ENCODE results near the gene CHKA. TPM values are rescaled to one million over a fixed set of nuclear protein-coding genes. Genes with fewer than 3 reads are reported as not detected.
A peak's percentile ranks its signal among the peaks of the same experiment; 100 is the strongest.

The CHKA gene
- total and polyA plus RNA-seq, 4 donors, result 8.2 to 19.9 (median 12.1) TPM

DNA sequence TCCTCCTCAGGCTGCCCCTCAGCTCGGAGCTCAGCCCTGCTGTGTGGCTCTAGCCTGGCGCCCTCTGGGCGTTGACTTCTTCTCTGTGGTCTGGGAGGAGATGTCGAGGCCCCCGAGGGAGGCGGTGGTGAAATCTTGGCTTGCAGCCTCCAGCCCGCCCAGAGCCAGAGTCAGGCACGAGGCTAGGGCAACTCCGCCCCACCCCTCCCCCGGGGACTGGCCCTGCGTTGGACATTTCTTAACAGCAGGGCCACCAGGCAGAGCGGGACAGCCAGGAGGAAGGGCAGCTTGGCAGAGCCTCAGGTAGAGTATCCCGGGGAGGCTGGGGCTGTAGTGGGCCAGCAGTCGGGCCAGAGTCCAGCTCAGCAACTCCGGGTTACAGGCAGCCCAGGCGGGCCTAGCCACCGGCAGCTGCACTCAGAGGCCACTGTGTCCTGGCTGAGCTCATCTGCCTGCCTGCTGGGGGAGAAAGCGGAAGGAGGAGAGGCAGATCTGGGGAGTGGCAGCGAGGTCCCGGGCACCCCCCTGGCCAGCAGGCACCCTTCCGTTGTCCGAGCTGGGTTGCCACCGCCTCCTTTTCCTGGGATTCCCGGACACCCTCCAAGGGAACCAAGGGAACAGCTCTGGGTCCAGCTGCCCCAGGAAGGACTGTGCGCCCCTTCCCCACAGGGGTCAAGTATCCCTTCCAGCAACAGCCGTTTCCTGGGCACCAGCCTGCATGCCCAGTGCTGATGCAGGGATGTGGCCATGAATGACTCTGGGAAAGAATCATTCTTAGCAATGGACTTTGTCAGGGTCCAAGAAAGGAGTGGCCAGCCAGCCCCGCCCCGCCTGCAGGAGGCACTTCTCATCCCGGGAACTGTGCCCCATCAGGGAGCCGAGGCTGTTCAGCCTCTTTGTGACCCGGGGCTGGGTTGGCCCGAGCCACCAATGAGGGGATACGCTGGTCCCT, 110.8 kb downstream of the CHKA start, which contains the start of gene ALDH3B1:
Gene ALDH3B1, plus strand, starts transcription at position 238 of the 952 bp plus-strand sequence. CDS start 4,971 bp downstream, outside the sequence.
- DNase-seq (peak; percentile 97), ATAC-seq (ENCODE audit: low FRiP score) (peak; percentile 87)
- no peaks in the 10 kb centered on the region for H3K27me3 ChIP-seq (ENCODE audit: control insufficient read depth in 1 of 2, insufficient read depth in 2 of 2, low read length in 1 of 2)
- H3K27ac ChIP-seq (ENCODE audit: low read depth in 1 of 2, low read length in 2 of 2), result peak within 1 kb of the TSS in 1 of 2 donors; percentile 61
- WGBS, 2 donors, result 9 to 14% methylated on average over 33 of the region's 33 CpGs
- intact Hi-C loops (cut with DNase I), result loop anchor here in 1 of 2 donors (2.0 to 5.0 kb wide), 2 partner anchors 20 to 112 kb away; partner anchors contain the start of genes CHKA and NDUFS8
- no peaks in the 10 kb centered on the region for H3K4me1 ChIP-seq (ENCODE audit: control insufficient read depth in 1 of 2, insufficient read depth in 2 of 2, low read length in 2 of 2)
- no peaks in the 10 kb centered on the region for H3K36me3 ChIP-seq (ENCODE audit: control insufficient read depth in 1 of 2, insufficient read depth in 2 of 2, low read length in 1 of 2)
- no peaks in the 10 kb centered on the region for H3K9me3 ChIP-seq (ENCODE audit: control insufficient read depth, low read length)
- H3K4me3 ChIP-seq (ENCODE audit: low read length in 2 of 2), result no peak within 1 kb of the TSS

DNA sequence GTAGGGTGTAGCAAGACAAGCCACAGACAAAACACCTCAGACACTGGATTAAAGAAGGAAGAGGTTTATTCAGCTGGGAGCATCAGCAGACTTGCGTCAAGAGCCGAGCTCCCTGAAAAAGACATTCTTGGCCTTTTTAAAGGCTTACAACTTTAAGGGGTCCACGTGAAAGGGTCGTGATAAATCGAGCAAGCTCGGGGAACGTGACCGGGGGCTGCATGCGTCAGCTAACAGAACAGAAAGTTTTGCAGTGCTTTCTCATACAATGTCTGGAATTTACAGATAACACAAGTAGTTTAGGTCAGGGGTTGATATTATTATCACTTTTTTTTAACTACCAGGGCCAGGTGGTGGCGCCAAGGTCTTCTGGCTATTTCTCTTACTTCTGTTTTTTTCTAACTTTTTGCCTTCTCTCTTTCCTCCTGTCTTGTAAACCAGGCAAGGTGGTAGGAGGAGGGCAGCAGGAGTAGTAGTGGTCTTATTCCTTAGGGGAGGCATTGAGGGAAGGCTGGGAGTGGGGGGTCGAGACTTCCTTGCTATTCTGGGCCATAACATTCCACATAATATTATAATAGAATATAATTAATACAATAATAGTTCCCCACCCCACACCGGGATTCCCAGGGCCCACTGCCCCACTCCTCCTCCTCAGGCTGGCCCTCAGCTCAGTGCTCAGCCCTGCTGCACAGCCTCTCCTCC, 111.6 kb downstream of the CHKA start:
- intact Hi-C loops (cut with DNase I), result loop anchor here in 1 of 2 donors (2.0 to 5.0 kb wide), 2 partner anchors 21 to 113 kb away; partner anchors contain the start of genes CHKA and NDUFS8
- Histone ChIP-seq H3K27me3 (ENCODE audit: control insufficient read depth in 1 of 2, insufficient read depth in 2 of 2, low read length in 1 of 2) (no peaks in the 10 kb centered on the region), H3K4me3 (ENCODE audit: low read length in 2 of 2) (no peak overlapping the region), H3K9me3 (ENCODE audit: control insufficient read depth, low read length) (no peaks in the 10 kb centered on the region), H3K27ac (ENCODE audit: low read depth in 1 of 2, low read length in 2 of 2) (no peak overlapping the region), H3K4me1 (ENCODE audit: control insufficient read depth in 1 of 2, insufficient read depth in 2 of 2, low read length in 2 of 2) (no peaks in the 10 kb centered on the region), H3K36me3 (ENCODE audit: control insufficient read depth in 1 of 2, insufficient read depth in 2 of 2, low read length in 1 of 2) (no peaks in the 10 kb centered on the region)
- DNase-seq (peak in 1 of 2 donors; percentile 39), ATAC-seq (ENCODE audit: low FRiP score) (no peak)
- WGBS, 2 donors, result 55 to 62% methylated on average over 12 of the region's 12 CpGs

DNA sequence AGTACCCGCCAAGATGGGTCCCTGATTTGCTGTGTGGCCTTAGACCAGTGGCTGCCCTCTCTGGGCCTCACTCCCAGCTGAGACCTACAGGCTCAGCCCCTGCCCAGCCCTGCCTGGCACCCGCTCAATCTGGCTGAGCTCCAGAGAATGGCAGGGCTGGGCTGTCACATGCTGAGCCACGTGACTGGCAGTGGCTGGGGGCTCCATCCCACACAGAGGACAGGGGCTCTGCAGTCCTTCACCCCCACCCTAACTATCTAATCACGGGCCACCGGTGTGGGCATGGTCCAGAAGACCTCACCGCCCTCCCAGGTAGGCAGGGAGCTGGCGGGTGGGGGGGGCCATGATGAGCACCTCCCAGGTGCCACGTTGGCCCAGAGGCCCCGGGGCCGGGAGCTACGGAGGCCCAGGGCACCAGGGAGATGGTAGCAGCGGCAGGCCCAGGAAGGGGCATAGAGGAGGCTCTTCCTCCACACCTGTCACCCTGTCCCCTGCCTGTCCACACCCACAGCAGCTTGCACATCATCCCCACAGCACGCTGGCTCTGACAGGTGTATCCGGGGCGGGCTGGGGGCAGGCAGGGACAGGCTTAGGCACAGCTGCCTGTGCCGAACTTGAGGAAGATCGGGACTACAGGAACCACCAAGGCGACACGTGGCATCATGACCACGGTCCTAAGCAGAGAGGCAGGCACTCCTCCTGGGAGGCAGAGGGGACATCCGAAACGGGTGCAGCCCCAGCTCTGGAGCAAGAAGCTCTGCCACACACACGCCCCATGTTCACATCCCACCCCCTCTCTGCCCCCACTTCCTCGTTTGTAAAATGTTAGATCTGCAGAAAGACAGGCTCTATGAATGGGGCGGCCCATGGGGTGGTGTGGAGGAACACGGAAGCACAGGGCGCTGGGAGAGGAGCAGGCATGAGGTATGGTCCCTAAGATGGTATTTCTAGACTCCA, 112.5 kb downstream of the CHKA start:
- no peak overlapping the region for H3K4me3 ChIP-seq (ENCODE audit: low read length in 2 of 2)
- no peak for ATAC-seq (ENCODE audit: low FRiP score)
- H3K27me3 ChIP-seq (ENCODE audit: control insufficient read depth in 1 of 2, insufficient read depth in 2 of 2, low read length in 1 of 2), result no peaks in the 10 kb centered on the region
- no peak overlapping the region for H3K27ac ChIP-seq (ENCODE audit: low read depth in 1 of 2, low read length in 2 of 2)
- peak; percentile 65 to 75 for DNase-seq
- intact Hi-C loops (cut with DNase I), result no loop called here
- H3K36me3 ChIP-seq (ENCODE audit: control insufficient read depth in 1 of 2, insufficient read depth in 2 of 2, low read length in 1 of 2), result no peaks in the 10 kb centered on the region
- H3K9me3 ChIP-seq (ENCODE audit: control insufficient read depth, low read length), result no peaks in the 10 kb centered on the region
- H3K4me1 ChIP-seq (ENCODE audit: control insufficient read depth in 1 of 2, insufficient read depth in 2 of 2, low read length in 2 of 2), result no peaks in the 10 kb centered on the region
- WGBS, 2 donors, result 80 to 82% methylated on average over 26 to 27 of the region's 27 CpGs

DNA sequence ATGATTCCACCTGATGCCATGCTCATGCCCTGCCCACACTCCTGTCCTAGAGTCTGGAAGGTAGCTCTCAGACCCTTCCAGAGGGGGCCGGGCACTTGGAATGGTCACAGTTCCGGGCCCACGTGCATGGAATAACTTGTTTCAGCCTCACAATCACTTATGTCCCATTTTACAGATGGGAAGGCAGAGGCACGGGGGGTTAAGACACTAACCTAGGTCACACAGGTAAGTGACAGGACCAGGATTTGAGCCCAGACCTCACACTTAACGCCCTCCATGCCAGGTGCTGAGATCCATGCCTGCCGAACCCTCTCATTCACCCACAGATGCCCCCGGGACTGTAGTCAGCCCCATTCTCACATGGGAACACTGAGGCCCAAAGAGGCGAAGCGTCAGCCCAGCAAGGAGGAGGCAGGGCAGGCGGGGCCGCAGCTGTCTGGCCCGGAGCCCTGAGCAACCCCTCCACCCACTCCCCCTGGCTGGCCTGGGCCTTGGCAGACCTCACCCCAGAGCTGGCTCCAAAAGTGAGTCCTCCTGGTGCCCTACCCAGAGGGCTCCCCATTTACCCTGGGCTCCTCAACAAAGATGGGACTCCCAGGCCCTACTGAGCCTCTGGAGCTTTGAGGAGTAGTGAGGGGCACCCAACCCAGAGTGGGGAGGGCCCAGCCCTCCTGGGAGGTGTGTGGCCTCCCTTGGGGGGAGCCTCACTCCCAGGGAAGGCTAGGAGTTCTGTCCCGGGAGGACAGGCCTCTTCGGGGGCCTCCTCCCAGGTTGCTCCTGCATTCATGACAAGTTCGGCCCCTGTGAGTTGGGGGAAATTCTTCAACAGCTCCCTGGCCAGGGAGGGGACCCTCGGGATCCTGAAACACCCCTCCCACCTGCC, 113.4 kb downstream of the CHKA start:
- Histone ChIP-seq H3K9me3 (ENCODE audit: control insufficient read depth, low read length) (no peaks in the 10 kb centered on the region), H3K27ac (ENCODE audit: low read depth in 1 of 2, low read length in 2 of 2) (no peak overlapping the region), H3K27me3 (ENCODE audit: control insufficient read depth in 1 of 2, insufficient read depth in 2 of 2, low read length in 1 of 2) (no peaks in the 10 kb centered on the region), H3K4me3 (ENCODE audit: low read length in 2 of 2) (no peak overlapping the region), H3K4me1 (ENCODE audit: control insufficient read depth in 1 of 2, insufficient read depth in 2 of 2, low read length in 2 of 2) (no peaks in the 10 kb centered on the region), H3K36me3 (ENCODE audit: control insufficient read depth in 1 of 2, insufficient read depth in 2 of 2, low read length in 1 of 2) (no peaks in the 10 kb centered on the region)
- WGBS, 2 donors, result 88% methylated on average over 14 to 16 of the region's 16 CpGs
- intact Hi-C loops (cut with DNase I), result no loop called here
- ATAC-seq (ENCODE audit: low FRiP score) (no peak), DNase-seq (peak in 1 of 2 donors; percentile 34)

DNA sequence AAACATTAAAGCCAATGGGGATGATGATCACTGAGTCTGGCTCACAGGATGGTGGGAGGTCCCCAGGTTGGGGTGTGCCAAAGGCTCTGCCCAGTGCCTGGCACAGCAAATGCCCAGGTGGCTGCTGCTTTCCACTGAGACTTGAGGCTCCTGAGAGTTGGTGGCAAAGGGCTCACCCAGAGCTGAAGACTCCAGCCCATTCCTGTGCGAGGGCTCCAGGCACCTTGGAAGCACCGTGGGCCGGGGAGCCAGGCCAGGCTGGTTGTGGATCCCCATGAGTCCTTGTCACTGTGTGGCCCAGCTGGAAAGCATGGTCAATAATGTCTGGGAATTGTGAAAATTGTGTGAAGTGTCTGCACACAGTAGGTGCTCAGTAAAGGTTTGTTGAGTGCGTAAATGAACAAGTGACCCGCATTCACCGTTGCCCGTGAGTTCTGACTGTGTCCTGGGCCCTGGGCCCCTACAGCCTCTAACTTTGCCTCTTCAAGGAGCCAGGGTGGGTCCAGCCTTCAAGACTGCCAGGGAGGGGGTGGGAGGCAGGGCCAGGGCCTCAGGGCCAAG, 114.5 kb downstream of the CHKA start:
- Histone ChIP-seq H3K36me3 (ENCODE audit: control insufficient read depth in 1 of 2, insufficient read depth in 2 of 2, low read length in 1 of 2) (no peaks in the 10 kb centered on the region), H3K4me1 (ENCODE audit: control insufficient read depth in 1 of 2, insufficient read depth in 2 of 2, low read length in 2 of 2) (no peaks in the 10 kb centered on the region), H3K27ac (ENCODE audit: low read depth in 1 of 2, low read length in 2 of 2) (no peak overlapping the region), H3K27me3 (ENCODE audit: control insufficient read depth in 1 of 2, insufficient read depth in 2 of 2, low read length in 1 of 2) (no peaks in the 10 kb centered on the region), H3K9me3 (ENCODE audit: control insufficient read depth, low read length) (no peaks in the 10 kb centered on the region), H3K4me3 (ENCODE audit: low read length in 2 of 2) (no peak overlapping the region)
- DNase-seq (peak in 1 of 2 donors; percentile 17), ATAC-seq (ENCODE audit: low FRiP score) (no peak)
- 96 to 98% methylated on average over 7 of the region's 7 CpGs for WGBS, 2 donors
- intact Hi-C loops (cut with DNase I), result no loop called here

DNA sequence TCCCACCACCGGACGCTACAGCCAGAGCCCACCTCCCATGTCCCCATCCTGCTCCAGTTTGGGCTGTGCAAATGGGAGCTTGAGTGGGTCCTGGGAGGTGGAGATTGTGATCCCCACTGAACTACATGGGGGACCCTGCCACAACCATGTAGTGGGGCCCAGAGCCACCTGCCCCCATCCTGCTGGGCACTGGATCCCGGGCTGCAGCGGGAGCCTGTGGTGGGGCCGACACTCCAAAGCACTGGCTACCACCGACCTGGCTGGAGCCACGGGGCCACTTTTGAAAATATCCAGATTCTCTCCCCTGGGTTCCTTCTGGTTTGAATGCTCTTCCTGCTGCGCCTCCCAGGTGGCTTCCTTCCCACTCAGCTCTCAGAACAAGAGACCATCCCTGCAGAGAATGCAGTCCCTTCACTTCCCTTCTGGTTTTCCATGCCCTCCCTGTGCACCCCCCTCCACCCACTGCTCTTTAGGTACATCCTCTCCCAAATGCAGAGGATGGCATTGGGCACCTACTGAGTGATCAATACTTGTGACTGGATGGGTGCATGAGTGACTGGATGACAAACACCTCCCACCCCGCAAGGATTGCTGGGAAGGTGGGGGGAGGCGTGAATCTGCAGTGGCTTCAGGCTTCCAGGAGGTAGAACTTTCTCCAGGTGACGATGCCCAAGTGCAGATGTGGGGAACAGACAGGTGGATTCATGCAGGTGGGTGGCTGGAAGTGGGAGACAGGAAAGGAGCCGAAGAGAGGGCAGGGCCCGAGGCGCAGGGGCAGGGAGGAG, 116.4 kb downstream of the CHKA start:
- H3K27me3 ChIP-seq (ENCODE audit: control insufficient read depth in 1 of 2, insufficient read depth in 2 of 2, low read length in 1 of 2), result no peaks in the 10 kb centered on the region
- no peaks in the 10 kb centered on the region for H3K4me1 ChIP-seq (ENCODE audit: control insufficient read depth in 1 of 2, insufficient read depth in 2 of 2, low read length in 2 of 2)
- H3K27ac ChIP-seq (ENCODE audit: low read depth in 1 of 2, low read length in 2 of 2), result no peak overlapping the region
- no peaks in the 10 kb centered on the region for H3K9me3 ChIP-seq (ENCODE audit: control insufficient read depth, low read length)
- intact Hi-C loops (cut with DNase I), result no loop called here
- ATAC-seq (ENCODE audit: low FRiP score) (no peak), DNase-seq (no peak)
- WGBS, 2 donors, result 77 to 88% methylated on average over 14 of the region's 14 CpGs
- no peaks in the 10 kb centered on the region for H3K36me3 ChIP-seq (ENCODE audit: control insufficient read depth in 1 of 2, insufficient read depth in 2 of 2, low read length in 1 of 2)
- no peak overlapping the region for H3K4me3 ChIP-seq (ENCODE audit: low read length in 2 of 2)

Data from aorta (tissue), 5 donors.